ENCODE data around the gene SORBS2. TPM values are rescaled to one million over a fixed set of nuclear protein-coding genes. Genes with fewer than 3 reads are reported as not detected.

SORBS2 gene
- total RNA-seq, 2 donors from 2014 or later, result 7.0 to 13.8 TPM

- Mint-ChIP-seq H3K4me3 (no peak overlapping the region), H3K9me3 (no peaks in the 10 kb centered on the region), H3K4me1 (peaks cover 24% of the 10 kb centered on the region), H3K36me3 (ENCODE audit: low read depth) (no peaks in the 10 kb centered on the region), H3K27me3 (ENCODE audit: insufficient read depth) (no peaks in the 10 kb centered on the region), H3K27ac (peak overlapping the region; percentile 10)
- no peak for DNase-seq
- Histone ChIP-seq H3K27me3 (ENCODE audit: control insufficient read depth, insufficient read depth, low read length, poor library complexity, severe bottlenecking) (no peaks in the 10 kb centered on the region), H3K9me3 (ENCODE audit: control insufficient read depth, low read length) (no peaks in the 10 kb centered on the region), H3K27ac (ENCODE audit: low read depth, low read length) (no peak overlapping the region), H3K9ac (ENCODE audit: extremely low read depth, low read length, poor library complexity, severe bottlenecking) (no peak overlapping the region), H3K4me1 (ENCODE audit: control insufficient read depth, insufficient read depth, low read length) (peaks cover 9% of the 10 kb centered on the region), H3K4me3 (ENCODE audit: low read length) (no peak overlapping the region), H3K36me3 (ENCODE audit: control insufficient read depth, insufficient read depth, low read length) (no peaks in the 10 kb centered on the region)
- TF ChIP-seq CTCF (conservative IDR thresholded peaks at IDR 0.05), result no peak
- 67 to 84% methylated on average over 8 to 12 of the region's 12 CpGs for WGBS, 2 experiments (ENCODE audit: insufficient coverage in 1 of 2, insufficient read length in 1 of 2)
Observed at GRCh38 chr4:185693548-185694215, 118.3 kb downstream of the SORBS2 start.

- no peak for DNase-seq
- no peaks in the 10 kb centered on the region for H3K27me3 Mint-ChIP-seq (ENCODE audit: insufficient read depth)
- no peak overlapping the region for H3K9ac ChIP-seq (ENCODE audit: extremely low read depth, low read length, poor library complexity, severe bottlenecking)
- H3K4me3 ChIP-seq (ENCODE audit: low read length), result no peak overlapping the region
- H3K27ac Mint-ChIP-seq, result no peak overlapping the region
- H3K27me3 ChIP-seq (ENCODE audit: control insufficient read depth, insufficient read depth, low read length, poor library complexity, severe bottlenecking), result no peaks in the 10 kb centered on the region
- peaks cover 20% of the 10 kb centered on the region for H3K4me1 Mint-ChIP-seq
- no peak overlapping the region for H3K4me3 Mint-ChIP-seq
- H3K9me3 ChIP-seq (ENCODE audit: control insufficient read depth, low read length), result no peaks in the 10 kb centered on the region
- 82 to 86% methylated on average over 9 of the region's 9 CpGs for WGBS, 2 experiments (ENCODE audit: insufficient coverage in 1 of 2, insufficient read length in 1 of 2)
- H3K36me3 Mint-ChIP-seq (ENCODE audit: low read depth), result no peaks in the 10 kb centered on the region
- no peaks in the 10 kb centered on the region for H3K9me3 Mint-ChIP-seq
- peaks cover 9% of the 10 kb centered on the region for H3K4me1 ChIP-seq (ENCODE audit: control insufficient read depth, insufficient read depth, low read length)
- TF ChIP-seq CTCF (conservative IDR thresholded peaks at IDR 0.05), result no peak
- H3K36me3 ChIP-seq (ENCODE audit: control insufficient read depth, insufficient read depth, low read length), result no peaks in the 10 kb centered on the region
- no peak overlapping the region for H3K27ac ChIP-seq (ENCODE audit: low read depth, low read length)
Observed at GRCh38 chr4:185689407-185689806, 122.6 kb downstream of the SORBS2 start.

GRCh38 chr4:185685804-185686203 is 126.2 kb downstream of the SORBS2 start:
- no peak overlapping the region for H3K27ac Mint-ChIP-seq
- no peaks in the 10 kb centered on the region for H3K9me3 ChIP-seq (ENCODE audit: control insufficient read depth, low read length)
- WGBS, 2 experiments (ENCODE audit: insufficient coverage in 1 of 2, insufficient read length in 1 of 2), result no CpG with 5 or more reads among the region's 1 CpG

More at GRCh38 chr4:185685804-185686203, 126.2 kb downstream of the SORBS2 start:
- no peak for DNase-seq
- Histone ChIP-seq H3K27ac (ENCODE audit: low read depth, low read length) (no peak overlapping the region), H3K4me1 (ENCODE audit: control insufficient read depth, insufficient read depth, low read length) (no peaks in the 10 kb centered on the region), H3K4me3 (ENCODE audit: low read length) (no peak overlapping the region), H3K27me3 (ENCODE audit: control insufficient read depth, insufficient read depth, low read length, poor library complexity, severe bottlenecking) (no peaks in the 10 kb centered on the region), H3K9ac (ENCODE audit: extremely low read depth, low read length, poor library complexity, severe bottlenecking) (no peak overlapping the region), H3K36me3 (ENCODE audit: control insufficient read depth, insufficient read depth, low read length) (no peaks in the 10 kb centered on the region)
- Mint-ChIP-seq H3K9me3 (no peaks in the 10 kb centered on the region), H3K4me1 (peaks cover 6% of the 10 kb centered on the region), H3K36me3 (ENCODE audit: low read depth) (no peaks in the 10 kb centered on the region), H3K4me3 (no peak overlapping the region), H3K27me3 (ENCODE audit: insufficient read depth) (no peaks in the 10 kb centered on the region)
- no peak for TF ChIP-seq CTCF (conservative IDR thresholded peaks at IDR 0.05)

All from endodermal cell (in vitro differentiated cells).